DMS79 (cell line): ENCODE data around the gene ACTN3.
"Not testable (repeated sequence)": the region's sequence is repeated elsewhere in the genome, so short reads cannot be mapped to it uniquely, and the experiment has no call there.

Experiments
- DNase-seq: peaks from one replicate; lab custom pipeline; 2025; lab: John Stamatoyannopoulos, UW

Gene ACTN3

DNA sequence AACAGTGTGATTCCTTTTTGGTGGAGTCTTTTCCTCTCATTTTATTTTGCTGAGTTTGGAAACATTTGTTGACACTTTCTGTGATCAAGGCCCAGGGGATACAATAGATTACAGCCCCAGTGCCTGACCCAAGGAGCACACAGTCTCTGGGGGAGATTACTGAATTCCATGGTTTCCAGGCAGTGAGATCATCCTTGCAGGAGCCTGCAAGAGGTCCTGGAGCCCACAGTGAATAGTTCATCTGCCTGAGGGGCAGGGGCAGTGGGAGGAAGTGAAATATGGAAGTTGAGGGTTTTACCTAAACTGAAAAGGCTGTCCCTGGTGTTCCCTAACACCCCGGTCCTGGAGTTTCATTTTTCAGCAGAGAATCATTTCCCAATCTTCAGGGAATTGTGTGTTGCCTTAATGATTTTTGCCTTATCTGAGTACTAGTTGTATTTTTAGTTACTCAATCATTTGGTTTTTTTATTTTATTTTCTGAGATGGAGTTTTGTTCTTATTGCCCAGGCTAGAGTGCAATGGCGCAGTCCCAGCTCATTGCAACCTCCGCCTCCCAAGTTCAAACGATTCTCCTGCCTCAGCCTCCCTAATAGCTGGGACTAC, 54.0 kb downstream of the ACTN3 start:
- DNase-seq: no peak

GRCh38 chr11:66603072-66603471, 56.4 kb downstream of the ACTN3 start:
- no peak for DNase-seq

GRCh38 chr11:66604155-66604554, 57.5 kb downstream of the ACTN3 start:
- DNase-seq: no peak

DNA sequence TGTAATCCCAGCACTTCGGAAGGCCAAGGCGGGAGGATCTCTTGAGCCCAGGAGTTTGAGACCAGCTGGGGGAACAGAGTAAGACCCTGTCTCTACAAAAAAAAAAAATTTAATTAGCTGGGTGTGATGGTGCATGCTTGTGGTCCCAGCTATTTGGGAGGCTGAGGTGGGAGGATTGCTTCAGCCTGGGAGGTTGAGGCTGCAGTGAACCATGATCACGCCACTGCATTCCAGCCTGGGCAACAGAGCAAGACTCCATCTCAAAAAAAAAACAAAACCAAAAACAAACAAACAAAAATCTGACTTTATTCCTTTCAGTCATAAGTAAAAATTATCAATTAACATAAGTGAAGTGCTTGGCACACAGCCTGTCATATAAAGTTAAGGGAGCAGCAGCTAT, 59.9 kb downstream of the ACTN3 start:
- not testable (repeated sequence) for DNase-seq

- no peak for DNase-seq
These were observed 60.6 kb downstream of the ACTN3 start for GRCh38 chr11:66607126-66607834.

DNA sequence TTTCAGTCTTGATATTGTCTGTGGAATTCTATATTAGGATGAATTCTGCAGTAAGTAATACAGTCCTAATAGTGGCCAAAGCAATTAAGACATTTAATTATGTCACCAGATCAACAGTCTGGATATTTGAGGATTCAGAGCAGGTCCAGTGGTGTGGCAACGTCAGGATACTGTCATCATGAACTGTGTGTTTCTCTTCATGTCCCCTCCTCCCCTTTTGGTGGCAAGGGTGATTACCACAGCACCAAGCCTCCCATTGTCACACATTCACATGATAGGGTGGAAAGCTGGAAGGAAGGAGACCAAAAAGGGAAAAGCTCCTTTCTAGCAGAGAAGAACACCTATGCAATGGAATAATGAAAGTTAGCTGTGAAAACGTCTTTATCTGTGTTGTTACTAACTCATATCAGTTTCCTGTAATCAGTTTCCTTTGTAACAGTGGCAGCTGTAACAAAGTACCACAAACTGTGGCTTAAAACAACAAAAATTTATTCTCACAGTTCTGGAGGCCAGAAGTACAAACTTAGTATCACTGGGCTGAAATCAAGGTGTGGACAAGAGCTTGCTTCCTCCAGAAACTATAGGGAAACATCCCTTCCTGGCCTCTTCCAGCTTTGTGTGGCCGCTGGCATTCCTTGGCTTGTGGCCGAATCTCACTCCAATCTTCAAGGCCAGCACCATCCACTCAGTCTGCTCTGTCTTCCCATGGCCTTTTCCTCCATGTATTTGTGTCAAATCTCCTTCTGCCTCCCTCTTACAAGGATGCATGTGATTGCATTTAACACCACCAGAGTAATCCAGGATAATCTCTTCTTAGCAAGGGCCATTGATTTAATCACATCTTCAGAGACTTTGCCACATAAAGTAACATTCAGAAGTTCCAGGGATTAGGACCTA, 63.3 kb downstream of the ACTN3 start:
- DNase-seq: no peak

DNA sequence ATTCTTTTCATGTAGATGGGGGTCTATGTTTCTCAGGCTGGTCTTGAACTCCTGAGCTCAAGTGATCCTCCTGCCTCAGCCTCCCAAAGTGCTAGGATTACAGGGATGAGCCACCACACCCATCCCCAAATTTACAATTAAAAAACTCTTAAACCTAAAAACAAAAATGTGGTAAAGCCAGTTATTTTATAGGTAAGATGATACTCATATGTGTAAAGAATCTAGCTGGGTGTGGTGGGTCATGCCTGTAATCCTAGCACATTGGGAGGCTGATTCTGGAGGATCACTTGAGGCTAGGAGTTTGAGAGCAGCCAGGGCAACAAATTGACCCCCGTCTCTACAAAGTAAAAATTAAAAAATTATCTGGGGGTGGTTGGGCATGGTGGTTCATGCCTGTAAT, 65.8 kb downstream of the ACTN3 start:
- no peak for DNase-seq
